Measurements from ENCODE around the gene KIF16B.
"Not testable (repeated sequence)": the region's sequence is repeated elsewhere in the genome, so short reads cannot be mapped to it uniquely, and the experiment has no call there.

KIF16B gene

DNA sequence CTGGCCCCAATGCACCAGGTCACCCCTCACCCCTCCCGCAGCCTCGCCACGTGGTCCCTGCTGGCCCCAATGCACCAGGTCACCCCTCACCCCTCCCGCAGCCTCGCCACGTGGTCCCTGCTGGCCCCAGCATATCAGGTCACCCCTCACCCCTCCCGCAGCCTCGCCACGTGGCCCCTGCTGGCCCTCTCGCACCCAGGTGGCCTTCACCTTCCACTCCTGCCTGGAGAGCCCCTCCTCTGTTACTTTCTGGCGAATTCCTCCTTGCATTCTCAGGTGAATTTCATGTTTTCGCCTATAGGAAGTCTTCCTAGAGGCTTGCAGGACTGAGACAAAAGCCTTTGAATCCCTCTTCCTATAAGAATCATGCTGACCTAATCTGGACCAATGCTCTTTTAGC, 313.1 kb downstream of the KIF16B start:
- not testable (repeated sequence) for DNase-seq (ENCODE audit: low read depth in 2 of 2)

DNA sequence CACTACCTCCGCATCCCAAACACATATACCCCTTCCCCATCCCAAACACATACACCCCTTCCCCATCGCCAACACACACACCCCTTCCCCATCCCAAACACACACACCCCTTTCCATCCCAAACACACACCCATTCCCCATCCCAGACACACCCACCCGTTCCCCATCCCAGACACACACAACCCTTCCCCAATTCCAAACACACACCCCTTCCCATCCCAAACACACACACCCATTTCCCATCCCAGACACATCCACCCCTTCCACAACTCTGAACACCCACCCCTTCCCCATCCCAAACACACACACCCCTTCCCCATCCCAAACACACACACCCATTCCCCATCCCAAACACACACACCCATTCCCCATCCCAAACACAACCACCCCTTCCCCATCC, 314.5 kb downstream of the KIF16B start:
- no peak for DNase-seq (ENCODE audit: low read depth in 2 of 2)

- DNase-seq (ENCODE audit: low read depth in 2 of 2) = no peak
These were observed 315.3 kb downstream of the KIF16B start for GRCh38 chr20:16257813-16258430.

GRCh38 chr20:16257021-16257420, 316.2 kb downstream of the KIF16B start:
- DNase-seq (ENCODE audit: low read depth in 2 of 2) = no peak

DNA sequence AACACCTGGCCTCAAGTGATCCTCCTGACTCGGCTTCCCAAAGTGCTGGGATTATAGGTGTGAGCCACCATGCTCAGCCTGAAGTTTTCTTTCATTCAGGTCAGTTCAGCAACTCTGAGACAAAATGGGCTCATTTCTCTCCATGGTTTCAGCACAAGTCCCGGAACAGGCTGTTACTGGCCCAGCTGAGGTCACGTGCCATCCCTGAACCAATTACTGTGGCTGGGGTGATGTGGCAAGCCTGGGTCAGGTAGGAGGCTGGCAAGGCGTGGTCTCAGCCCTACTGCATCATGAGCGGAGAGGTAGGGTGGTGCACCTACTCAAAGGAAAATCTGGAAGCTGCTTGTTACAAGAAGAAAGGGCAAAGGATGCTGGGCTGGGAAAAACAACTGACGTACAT, 326.4 kb downstream of the KIF16B start:
- DNase-seq (ENCODE audit: low read depth in 2 of 2) = no peak

DNA sequence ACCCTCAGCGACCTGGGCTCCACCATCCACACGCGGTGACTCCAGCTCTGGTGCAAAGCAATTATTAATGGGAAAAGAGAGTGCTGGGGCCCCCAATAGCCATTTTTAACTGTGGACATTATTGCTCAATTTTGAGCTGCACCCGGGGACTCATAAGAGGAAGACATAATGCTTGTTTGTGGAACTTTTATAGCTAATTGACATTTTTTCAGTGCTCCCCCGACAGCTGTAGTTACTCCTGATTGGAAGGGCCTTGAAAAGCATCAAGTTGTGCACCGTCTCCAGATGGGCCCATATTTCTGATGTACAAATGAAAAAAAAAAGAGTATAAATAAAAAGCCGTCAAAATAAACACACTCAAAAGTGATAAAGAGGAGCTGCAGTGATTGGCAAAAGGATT, 327.0 kb downstream of the KIF16B start:
- no peak for DNase-seq (ENCODE audit: low read depth in 2 of 2)

GRCh38 chr20:16245879-16246278, 327.4 kb downstream of the KIF16B start:
- no peak for DNase-seq (ENCODE audit: low read depth in 2 of 2)

DNA sequence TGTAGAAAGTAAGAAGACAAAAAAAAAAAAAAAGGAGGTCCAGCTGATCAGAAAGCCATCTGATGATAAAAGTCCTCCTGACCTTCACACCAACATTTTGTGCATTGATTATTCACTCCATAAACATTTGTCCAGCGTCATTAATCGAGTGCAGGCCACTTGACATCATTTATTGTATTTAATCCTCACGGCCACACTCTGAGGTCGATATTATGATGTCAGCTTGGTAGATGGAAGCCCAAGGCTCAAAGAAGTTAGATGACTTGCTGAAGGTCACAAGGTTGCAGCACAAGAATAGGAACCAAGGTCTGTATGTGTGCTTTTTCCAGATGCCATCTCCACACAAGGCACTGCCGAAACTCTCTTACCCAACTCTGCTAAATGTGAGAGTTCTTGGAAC, 328.4 kb downstream of the KIF16B start:
- no peak for DNase-seq (ENCODE audit: low read depth in 2 of 2)

- DNase-seq (ENCODE audit: low read depth in 2 of 2) = no peak
These were observed 329.8 kb downstream of the KIF16B start for GRCh38 chr20:16243470-16243869.

DNA sequence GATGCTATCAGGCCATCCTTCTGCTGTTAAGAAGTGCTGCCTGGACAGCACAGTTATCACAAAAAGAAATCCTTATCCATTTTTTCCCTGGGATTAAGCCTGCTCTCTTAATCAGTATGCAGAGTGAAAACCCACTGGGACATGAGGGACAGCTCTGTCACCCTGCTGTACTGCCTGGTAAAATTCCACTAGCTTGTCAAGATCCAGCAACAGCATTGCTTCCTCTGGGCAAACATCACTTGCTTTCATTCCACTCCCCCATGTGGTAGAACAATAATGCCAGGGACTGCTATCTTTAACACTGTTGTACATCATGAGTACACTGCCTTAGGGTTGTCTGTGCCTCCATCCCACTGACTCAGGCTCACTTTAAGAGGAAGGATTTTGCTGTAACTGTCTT, 331.3 kb downstream of the KIF16B start:
- no peak for DNase-seq (ENCODE audit: low read depth in 2 of 2)

DNA sequence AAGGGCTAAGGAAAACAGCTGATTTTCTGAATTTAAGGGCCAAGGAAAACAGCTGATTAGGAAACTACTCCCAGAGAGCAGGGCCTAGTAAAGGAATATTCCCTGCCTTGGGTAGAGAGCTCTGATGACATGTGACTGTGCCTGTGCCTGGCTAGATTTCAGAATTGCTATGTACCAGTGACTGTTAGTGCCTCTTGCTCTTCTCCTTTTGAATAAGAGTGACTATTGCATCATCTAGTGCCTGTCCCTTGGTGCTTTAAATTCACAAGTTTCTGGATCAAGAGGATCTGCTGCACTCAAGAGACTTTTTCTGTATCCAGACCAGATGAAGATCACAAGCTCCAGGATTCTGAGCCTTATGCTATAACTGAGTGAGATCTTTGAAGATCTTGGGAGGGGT, 332.9 kb downstream of the KIF16B start:
- DNase-seq (ENCODE audit: low read depth in 2 of 2) = no peak

- no peak for DNase-seq (ENCODE audit: low read depth in 2 of 2)
These were observed 336.5 kb downstream of the KIF16B start for GRCh38 chr20:16236589-16237241.

GRCh38 chr20:16230402-16230801, 342.8 kb downstream of the KIF16B start:
- no peak for DNase-seq (ENCODE audit: low read depth in 2 of 2)

- no peak for DNase-seq (ENCODE audit: low read depth in 2 of 2)
These were observed 343.4 kb downstream of the KIF16B start for GRCh38 chr20:16229813-16230212.

DNA sequence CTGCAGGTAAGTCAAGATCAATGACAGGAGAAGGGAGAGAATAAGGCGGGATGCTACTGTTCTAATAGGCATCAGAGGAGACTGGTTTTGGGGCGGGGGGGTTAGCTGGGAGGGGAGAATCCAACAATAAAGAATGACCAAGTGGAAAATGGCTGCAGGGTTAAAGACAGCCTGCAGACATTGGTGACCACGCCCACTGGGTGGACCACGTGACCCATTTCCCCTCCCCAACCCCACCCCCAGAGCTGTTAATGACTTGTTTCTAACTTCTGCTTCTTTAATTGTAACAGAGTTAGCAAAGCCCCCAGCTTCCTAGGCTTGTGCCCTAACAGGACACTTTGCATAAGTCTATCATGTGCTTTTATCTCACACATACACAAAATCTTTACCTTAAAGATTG, 344.5 kb downstream of the KIF16B start:
- DNase-seq (ENCODE audit: low read depth in 2 of 2) = no peak

DNA sequence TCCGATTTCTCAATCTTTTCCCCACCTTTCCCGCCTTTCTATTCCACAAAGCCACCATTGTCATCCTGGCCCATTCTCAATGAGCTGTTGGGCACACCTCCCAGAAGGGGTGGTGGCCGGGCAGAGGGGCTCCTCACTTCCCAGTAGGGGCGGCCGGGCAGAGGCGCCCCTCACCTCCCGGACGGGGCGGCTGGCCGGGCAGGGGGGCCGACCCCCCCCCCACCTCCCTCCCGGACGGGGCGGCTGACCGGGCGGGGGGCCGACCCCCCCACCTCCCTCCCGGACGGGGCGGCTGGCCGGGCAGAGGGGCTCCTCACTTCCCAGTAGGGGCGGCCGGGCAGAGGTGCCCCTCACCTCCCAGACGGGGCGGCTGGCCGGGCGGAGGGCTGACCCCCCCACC, 346.3 kb downstream of the KIF16B start:
- DNase-seq (ENCODE audit: low read depth in 2 of 2) = not testable (repeated sequence)

DNA sequence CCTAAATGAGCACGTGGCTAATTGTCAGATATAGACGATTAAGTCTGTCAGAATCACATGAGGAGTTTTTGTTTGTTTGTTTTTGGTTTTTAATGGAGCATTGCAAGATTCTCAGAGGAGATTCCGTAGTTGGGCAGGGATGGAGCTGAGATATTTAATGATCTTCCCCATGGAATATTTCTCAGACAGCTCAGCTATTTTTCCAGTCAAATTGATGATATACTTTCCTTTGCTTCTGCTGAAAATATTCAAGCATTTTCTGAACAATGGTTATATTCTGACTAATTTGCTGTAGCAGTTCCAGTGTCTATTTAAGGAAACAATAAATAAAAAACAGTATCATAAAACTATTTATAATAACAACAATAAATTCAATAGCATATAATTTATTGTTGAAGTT, 348.4 kb downstream of the KIF16B start:
- DNase-seq (ENCODE audit: low read depth in 2 of 2) = no peak

- DNase-seq (ENCODE audit: low read depth in 2 of 2) = no peak
These were observed 350.3 kb downstream of the KIF16B start for GRCh38 chr20:16222859-16223411.
